MCF 10A (cell line): ENCODE results near the gene DCDC1. TPM values are rescaled to one million over a fixed set of nuclear protein-coding genes. Genes with fewer than 3 reads are reported as not detected.

ENCODE experiments used
- Bru-seq: library from RNA; stranded (reverse); fragments of 400-500 nt; gene quantifications from one replicate; lab custom pipeline; 2021; lab: Mats Ljungman, UMichigan
- BruChase-seq, 2 experiments: library from RNA; stranded (reverse); fragments of 400-500 nt; gene quantifications; one replicate each; lab custom pipeline; 2021; lab: Mats Ljungman, UMichigan
- BruUV-seq: library from RNA; stranded (reverse); fragments of 400-500 nt; replicated peaks from 2 replicates; lab custom pipeline; 2021; lab: Mats Ljungman, UMichigan
- CTCF ChIA-PET: fragments of 300-600 bp; sonication (Branson Sonifier 250); formaldehyde crosslinking; extraction: SDS; loops from one replicate; lab custom pipeline; 2021; ENCODE audit warnings: antibody characterized with exemption, inconsistent platforms; lab: Yijun Ruan, JAX
- POLR2A ChIA-PET: fragments of 300-600, 350-650 bp; sonication (Branson Sonifier 250); formaldehyde crosslinking; extraction: SDS; loops from one replicate; lab custom pipeline; 2020; ENCODE audit warnings: antibody characterized with exemption, inconsistent platforms; lab: Yijun Ruan, JAX
- DNase-seq: peaks from one replicate; pipeline ENCODE4 v3.0.0-alpha.2; 2018; ENCODE audit not compliant: unreplicated experiment
- H3K27ac Mint-ChIP-seq: one replicate; pipeline ENCODE4 v1.8.0; 2022; ENCODE audit warnings: mild to moderate bottlenecking, low read depth, mixed read lengths; ENCODE audit not compliant: unreplicated experiment
- H3K27me3 Mint-ChIP-seq: one replicate; pipeline ENCODE4 v1.8.0; 2022; ENCODE audit warnings: mixed read lengths; ENCODE audit not compliant: insufficient read depth, unreplicated experiment
- H3K36me3 Mint-ChIP-seq: one replicate; pipeline ENCODE4 v1.8.0; 2022; ENCODE audit warnings: mild to moderate bottlenecking, moderate library complexity, mixed read lengths; ENCODE audit not compliant: insufficient read depth, unreplicated experiment
- H3K4me1 Mint-ChIP-seq: one replicate; pipeline ENCODE4 v1.8.0; 2022; ENCODE audit warnings: mixed read lengths; ENCODE audit not compliant: insufficient read depth, unreplicated experiment
- H3K4me3 Mint-ChIP-seq: one replicate; pipeline ENCODE4 v1.8.0; 2022; ENCODE audit warnings: mild to moderate bottlenecking, moderate library complexity, mixed read lengths; ENCODE audit not compliant: unreplicated experiment
- H3K9me3 Mint-ChIP-seq: one replicate; pipeline ENCODE4 v1.8.0; 2022; ENCODE audit warnings: mixed read lengths; ENCODE audit not compliant: unreplicated experiment
- CTCF ChIP-seq: fragments of 200-600 bp; IDR thresholded peaks from one replicate; pipeline ENCODE4 v1.8.0; 2022; ENCODE audit warnings: antibody characterized with exemption, mild to moderate bottlenecking; ENCODE audit not compliant: unreplicated experiment
- intact Hi-C: fragments of 100-400 bp; cut with micrococcal nuclease; formaldehyde crosslinking; loops from 2 replicates; pipeline ENCODE4 v1.14.1; 2022
- long read RNA-seq: library from polyadenylated mRNA; stranded (forward); transcript quantifications from one replicate; pipeline ENCODE4 v2.0.0, GENCODE V29; 2022
- total RNA-seq: library from RNA; stranded (reverse); gene quantifications from 2 replicates; pipeline ENCODE4 v1.2.3, GENCODE V29; 2022

DCDC1 gene
- total RNA-seq (0.19 TPM in 1 of 2 replicates, not detected in the other), Bru-seq, nascent RNA (percentile 10 among the genes with signal in this experiment), BruChase-seq, experiment 1, labeled RNA remaining after a 6-hour chase (percentile 12 among the genes with signal in this experiment), BruChase-seq, experiment 2, labeled RNA remaining after a 2-hour chase (percentile 11 among the genes with signal in this experiment)
- long read RNA-seq, partial matches to known transcripts: 0 of 1 reads
- long read RNA-seq, other reads (novel, unspliced or antisense): 1 of 1 reads

- peak within 1 kb of the TSS; percentile 92 for H3K27ac Mint-ChIP-seq
- peak within 1 kb of the TSS; percentile 85 for H3K4me3 Mint-ChIP-seq
- TF ChIP-seq CTCF: no peak
- peaks cover 32% of the 10 kb centered on the region for H3K27me3 Mint-ChIP-seq
- H3K36me3 Mint-ChIP-seq: no peaks in the 10 kb centered on the region
- H3K4me1 Mint-ChIP-seq: no peaks in the 10 kb centered on the region
- intact Hi-C loops: loop anchor here (10.0 kb wide), 2 partner anchors 135 to 265 kb away; no protein-coding TSS in a partner anchor
- POLR2A ChIA-PET: interaction anchor here (0.6 to 1.9 kb wide), 23 partner anchors 9 to 1214 kb away, joined by 3 to 18 read pairs (median 4); partner anchors contain the start of gene EIF3M
- H3K9me3 Mint-ChIP-seq: no peaks in the 10 kb centered on the region
- CTCF ChIA-PET: interaction anchor here (0.6 to 1.8 kb wide), 13 partner anchors 10 to 914 kb away, joined by 3 to 7 read pairs (median 3); no protein-coding TSS in a partner anchor
- BruUV-seq: TSS peak; percentile 70
- peak; percentile 89 for DNase-seq
These were observed at the start of gene DCDC1, which contains the start of gene DNAJC24 for GRCh38 chr11:31369348-31370329. TSS of gene DCDC1 (minus strand) at chr11:31369739. CDS start at chr11:31328280, 41,459 bp downstream. TSS of gene DNAJC24 (plus strand) at chr11:31369860. CDS start at chr11:31370749, 889 bp downstream.

GRCh38 chr11:31419138-31419537 lies 49.6 kb upstream of the DCDC1 start:
- peaks cover 5% of the 10 kb centered on the region for H3K4me1 Mint-ChIP-seq
- no peak overlapping the region for H3K27ac Mint-ChIP-seq
- POLR2A ChIA-PET: interaction anchor here (0.7 kb wide), 1 partner anchor 902 kb away, joined by 3 read pairs; no protein-coding TSS in a partner anchor
- H3K9me3 Mint-ChIP-seq: no peaks in the 10 kb centered on the region
- CTCF ChIA-PET: interaction anchor here (1.2 kb wide), 1 partner anchor 17 kb away, joined by 6 read pairs; no protein-coding TSS in a partner anchor
- intact Hi-C loops: no loop called here
- TF ChIP-seq CTCF: no peak
- no peak overlapping the region for H3K4me3 Mint-ChIP-seq
- no peaks in the 10 kb centered on the region for H3K27me3 Mint-ChIP-seq
- no peaks in the 10 kb centered on the region for H3K36me3 Mint-ChIP-seq
- DNase-seq: no peak
- no TSS peak for BruUV-seq

DNA sequence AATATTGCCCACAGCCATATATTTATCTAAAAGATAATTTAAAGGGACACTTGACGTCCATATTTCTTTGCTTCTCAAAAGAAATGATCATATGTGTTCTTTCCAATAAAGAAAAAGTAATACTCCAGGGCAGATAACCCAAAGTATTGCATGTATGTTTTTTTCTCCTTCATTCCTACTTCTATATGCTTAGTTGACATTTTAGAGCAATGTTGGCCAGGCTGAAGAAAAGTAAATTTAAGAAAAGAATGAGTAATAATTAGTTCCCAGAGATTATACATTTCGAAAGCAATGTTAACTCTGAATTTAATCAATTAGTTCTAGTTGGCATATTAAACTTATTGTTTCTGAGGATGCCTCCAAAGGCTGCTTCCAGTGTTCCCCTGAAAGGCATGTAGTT lies 48.3 kb upstream of the DCDC1 start:
- BruUV-seq: no TSS peak
- intact Hi-C loops: no loop called here
- POLR2A ChIA-PET: no interaction called here
- Mint-ChIP-seq H3K27me3 (no peaks in the 10 kb centered on the region), H3K4me3 (no peak overlapping the region), H3K4me1 (peaks cover 5% of the 10 kb centered on the region), H3K9me3 (no peaks in the 10 kb centered on the region), H3K27ac (no peak overlapping the region), H3K36me3 (no peaks in the 10 kb centered on the region)
- no peak for DNase-seq
- TF ChIP-seq CTCF: no peak
- CTCF ChIA-PET: interaction anchor here (0.6 to 1.2 kb wide), 3 partner anchors 15 to 311 kb away, joined by 4 to 6 read pairs (median 4); no protein-coding TSS in a partner anchor
